H1 (cell line): ENCODE measurements around the gene REXO5. TPM values are rescaled to one million over a fixed set of nuclear protein-coding genes. Genes with fewer than 3 reads are reported as not detected.

Source experiments
- CTCF ChIA-PET: fragments of 300-600 bp; sonication (Branson Sonifier 250); formaldehyde crosslinking; loops from one replicate; lab custom pipeline; 2021; ENCODE audit not compliant: partially characterized antibody; lab: Charles Lee
- POLR2A ChIA-PET: fragments of 300-600 bp; sonication (Branson Sonifier 250); formaldehyde crosslinking; loops from one replicate; lab custom pipeline; 2021; ENCODE audit warnings: inconsistent platforms; ENCODE audit not compliant: partially characterized antibody; lab: Charles Lee
- DNase-seq, 2 experiments: peaks; one replicate each; pipeline versions ENCODE4 v3.0.0 to v3.0.0-alpha.2; 2010 to 2022; ENCODE audit warnings: low spot score in 2 of 2, low read depth in 1 of 2, mixed read lengths in 1 of 2
- FAIRE-seq: peaks from 2 replicates; lab custom pipeline; 2011; peaks lifted over from hg19 to GRCh38; lab: Jason Lieb, UNC
- H2AFZ ChIP-seq: 2 replicates; pipeline ENCODE4 v1.8.1; 2012; ENCODE audit warnings: low read length, inconsistent platforms
- H2AK5ac ChIP-seq: 2 replicates; pipeline ENCODE4 v1.6.1; 2013; ENCODE audit warnings: low read depth, low read length
- H2BK120ac ChIP-seq: replicated peaks from 2 replicates; pipeline ENCODE3; 2013; ENCODE audit warnings: low read depth, low read length, inconsistent platforms
- H2BK12ac ChIP-seq: 2 replicates; pipeline ENCODE4 v1.6.1; 2013; ENCODE audit warnings: low read depth, low read length
- H2BK15ac ChIP-seq: 2 replicates; pipeline ENCODE4 v1.6.1; 2013; ENCODE audit warnings: low read length
- H2BK20ac ChIP-seq: 2 replicates; pipeline ENCODE4 v1.6.1; 2013; ENCODE audit warnings: low read length
- H2BK5ac ChIP-seq: 2 replicates; pipeline ENCODE4 v1.6.1; 2013; ENCODE audit warnings: low read depth, low read length
- H3K14ac ChIP-seq: 2 replicates; pipeline ENCODE4 v1.6.1; 2013; ENCODE audit warnings: inconsistent platforms; ENCODE audit not compliant: insufficient read length
- H3K18ac ChIP-seq: 2 replicates; pipeline ENCODE4 v1.6.1; 2013; ENCODE audit warnings: low read length; ENCODE audit errors: extremely low read depth
- H3K23ac ChIP-seq: 2 replicates; pipeline ENCODE4 v1.6.1; 2013; ENCODE audit warnings: inconsistent platforms; ENCODE audit not compliant: insufficient read length
- H3K23me2 ChIP-seq: 2 replicates; pipeline ENCODE4 v1.6.1; 2013; ENCODE audit warnings: low read depth, low read length
- H3K27ac ChIP-seq: 2 replicates; pipeline ENCODE4 v1.6.1; 2011; ENCODE audit warnings: low read depth, low read length, inconsistent platforms
- H3K27me3 ChIP-seq, 4 experiments: replicated peaks in 1 of 4; 1 replicate in 1 of 4; 2 replicates in 3 of 4; pipeline versions ENCODE4 v1.6.1 to v1.8.1; 2011 to 2013; ENCODE audit warnings: low read length in 3 of 4, mild to moderate bottlenecking in 3 of 4, inconsistent platforms in 2 of 4, mixed read lengths in 2 of 4, moderate library complexity in 1 of 4; ENCODE audit not compliant: control insufficient read depth in 3 of 4, insufficient read depth in 3 of 4; ENCODE audit errors: extremely low read depth in 1 of 4
- H3K36me3 ChIP-seq, 4 experiments: 2 replicates each; pipeline versions ENCODE4 v1.6.1 to v1.8.1; 2011 to 2013; ENCODE audit warnings: mild to moderate bottlenecking in 4 of 4, low read length in 3 of 4, moderate library complexity in 2 of 4, control low read depth in 1 of 4, inconsistent platforms in 1 of 4; ENCODE audit not compliant: insufficient read depth in 4 of 4, control insufficient read depth in 2 of 4
- H3K4ac ChIP-seq: replicated peaks from 2 replicates; pipeline ENCODE3; 2013; ENCODE audit warnings: low read length, low read depth, mixed read lengths, inconsistent platforms; ENCODE audit not compliant: insufficient read length
- H3K4me1 ChIP-seq, 4 experiments: replicated peaks in 1 of 4; 1 replicate in 1 of 4; 2 replicates in 3 of 4; pipeline versions ENCODE4 v1.6.1 to v1.8.1; 2011 to 2013; ENCODE audit warnings: low read length in 3 of 4, inconsistent platforms in 2 of 4, mixed read lengths in 1 of 4; ENCODE audit not compliant: insufficient read depth in 4 of 4, control insufficient read depth in 3 of 4
- H3K4me2 ChIP-seq, 2 experiments: 2 replicates each; pipeline versions ENCODE4 v1.6.1 to v1.8.1; 2011 to 2013; ENCODE audit warnings: low read depth in 2 of 2, low read length in 2 of 2, control low read depth in 1 of 2, inconsistent platforms in 1 of 2, mild to moderate bottlenecking in 1 of 2; ENCODE audit not compliant: insufficient read depth in 1 of 2
- H3K4me3 ChIP-seq, 4 experiments: fragments of 200-600, 300-600 bp in 1 of 4; sonication (generic), shearing (Covaris generic), sonication (Bioruptor Twin) in 1 of 4; 2 replicates each; pipeline versions ENCODE4 v1.5.1 to v1.8.1; 2011 to 2016; ENCODE audit warnings: low read length in 4 of 4, low read depth in 3 of 4, control low read depth in 2 of 4, inconsistent platforms in 2 of 4, mild to moderate bottlenecking in 2 of 4, mixed read lengths in 1 of 4, moderate library complexity in 1 of 4; ENCODE audit not compliant: insufficient read depth in 2 of 4; ENCODE audit errors: extremely low read depth in 1 of 4
- H3K56ac ChIP-seq: replicated peaks from 2 replicates; pipeline ENCODE3; 2013; ENCODE audit warnings: low read depth, mild to moderate bottlenecking, mixed read lengths, low read length, inconsistent platforms; ENCODE audit not compliant: insufficient read length
- H3K79me1 ChIP-seq: 2 replicates; pipeline ENCODE4 v1.6.1; 2013; ENCODE audit warnings: low read depth, low read length, control low read depth
- H3K79me2 ChIP-seq, 2 experiments: 2 replicates each; pipeline versions ENCODE4 v1.6.1 to v1.8.1; 2012 to 2013; ENCODE audit warnings: low read length in 2 of 2, mild to moderate bottlenecking in 2 of 2, inconsistent platforms in 1 of 2; ENCODE audit not compliant: insufficient read depth in 2 of 2, control insufficient read depth in 1 of 2
- H3K9ac ChIP-seq, 4 experiments: replicated peaks in 1 of 4; 1 replicate in 1 of 4; 2 replicates in 3 of 4; pipeline versions ENCODE4 v1.6.1 to v1.8.1; 2011 to 2013; ENCODE audit warnings: low read depth in 3 of 4, low read length in 3 of 4, control low read depth in 2 of 4, mild to moderate bottlenecking in 2 of 4, moderate library complexity in 2 of 4, inconsistent platforms in 1 of 4; ENCODE audit errors: extremely low read depth in 1 of 4
- H3K9me3 ChIP-seq, 2 experiments: 2 replicates each; pipeline versions ENCODE4 v1.6.1 to v1.8.1; 2012 to 2013; ENCODE audit warnings: mild to moderate bottlenecking in 2 of 2, moderate library complexity in 2 of 2, control low read depth in 1 of 2, inconsistent platforms in 1 of 2, low read depth in 1 of 2, low read length in 1 of 2, mixed read lengths in 1 of 2; ENCODE audit not compliant: insufficient read depth in 2 of 2
- H4K20me1 ChIP-seq, 2 experiments: replicated peaks in 1 of 2; 2 replicates each; pipeline versions ENCODE3 to v1.8.1; 2011 to 2013; ENCODE audit warnings: inconsistent platforms in 2 of 2, low read length in 2 of 2, mild to moderate bottlenecking in 1 of 2; ENCODE audit not compliant: insufficient read depth in 2 of 2, control insufficient read depth in 1 of 2
- H4K5ac ChIP-seq: 2 replicates; pipeline ENCODE4 v1.6.1; 2013; ENCODE audit warnings: low read length, low read depth, mixed read lengths, inconsistent platforms; ENCODE audit not compliant: insufficient read length
- H4K8ac ChIP-seq: 2 replicates; pipeline ENCODE4 v1.8.0; 2013; ENCODE audit warnings: mild to moderate bottlenecking, moderate library complexity, low read length, inconsistent platforms; ENCODE audit not compliant: insufficient read depth; ENCODE audit errors: extremely low read depth
- H4K91ac ChIP-seq: replicated peaks from 2 replicates; pipeline ENCODE3; 2013; ENCODE audit warnings: low read length, mixed read lengths, inconsistent platforms; ENCODE audit not compliant: insufficient read length
- E2F6 ChIP-seq: IDR thresholded peaks from 2 replicates; pipeline ENCODE4 v1.6.1; 2012; ENCODE audit warnings: inconsistent platforms
- GTF2F1 ChIP-seq: IDR thresholded peaks from 2 replicates; pipeline ENCODE4 v1.6.1; 2012; ENCODE audit warnings: low read depth, low read length, improper control_type of control experiment, borderline replicate concordance
- KDM1A ChIP-seq: fragments of 200-600, 300-600 bp; sonication (generic); IDR thresholded peaks from 2 replicates; pipeline ENCODE4 v1.7.1; 2016; ENCODE audit warnings: mild to moderate bottlenecking, low read length, borderline replicate concordance
- NRF1 ChIP-seq: IDR thresholded peaks from 2 replicates; pipeline ENCODE4 v1.6.1; 2011; ENCODE audit warnings: mild to moderate bottlenecking, low read depth, low read length, improper control_type of control experiment
- POLR2A ChIP-seq, 2 experiments: IDR thresholded peaks; 1 replicate in 1 of 2; 2 replicates in 1 of 2; pipeline ENCODE4 v1.6.1; 2011; ENCODE audit warnings: low read depth in 2 of 2, low read length in 2 of 2, mild to moderate bottlenecking in 2 of 2; ENCODE audit errors: control extremely low read depth in 1 of 2
- RBBP5 ChIP-seq: IDR thresholded peaks from 2 replicates; pipeline ENCODE4 v1.7.1; 2012; ENCODE audit warnings: low read depth, mild to moderate bottlenecking, inconsistent platforms, low read length, moderate library complexity, borderline replicate concordance
- SAP30 ChIP-seq: fragments of 300-600 bp; sonication (generic); IDR thresholded peaks from 2 replicates; pipeline ENCODE4 v1.7.1; 2012; ENCODE audit warnings: low read length, moderate library complexity, mild to moderate bottlenecking, inconsistent platforms; ENCODE audit not compliant: insufficient read depth, insufficient replicate concordance
- SIX5 ChIP-seq: IDR thresholded peaks from 2 replicates; pipeline ENCODE4 v1.6.1; 2011; ENCODE audit warnings: mild to moderate bottlenecking, low read depth, low read length
- SP1 ChIP-seq: IDR thresholded peaks from 2 replicates; pipeline ENCODE4 v1.6.1; 2011; ENCODE audit warnings: low read depth, low read length
- SP2 ChIP-seq: IDR thresholded peaks from 2 replicates; pipeline ENCODE4 v1.6.1; 2012; ENCODE audit warnings: mild to moderate bottlenecking, low read length, inconsistent platforms
- SUZ12 ChIP-seq: fragments of 200-600 bp; sonication (generic); IDR thresholded peaks from 2 replicates; pipeline ENCODE4 v1.6.1; 2012; ENCODE audit warnings: mild to moderate bottlenecking, inconsistent platforms, low read length, moderate library complexity, mixed read lengths
- TBP ChIP-seq: IDR thresholded peaks from 2 replicates; pipeline ENCODE4 v1.6.1; 2011; ENCODE audit warnings: low read depth, low read length, improper control_type of control experiment
- TEAD4 ChIP-seq: IDR thresholded peaks from 2 replicates; pipeline ENCODE4 v1.6.1; 2012; ENCODE audit warnings: low read depth, low read length, inconsistent platforms, mixed read lengths
- ZNF274 ChIP-seq: IDR thresholded peaks from 2 replicates; pipeline ENCODE4 v1.7.0; 2012; ENCODE audit warnings: low read length, borderline replicate concordance; ENCODE audit errors: extremely low read depth
- WGBS, 2 experiments: shearing (Covaris generic) in 1 of 2; methylation state at CpG; one replicate each; pipeline versions ENCODE4 v1.1.6 to v1.1.7; 2013 to 2015; ENCODE audit warnings: low lambda C conversion rate in 2 of 2, mixed read lengths in 2 of 2, inconsistent platforms in 1 of 2, low coverage in 1 of 2, missing lambda C conversion rate in 1 of 2; ENCODE audit not compliant: insufficient replicate concordance in 2 of 2, insufficient coverage in 1 of 2, insufficient read length in 1 of 2; ENCODE audit errors: extremely low coverage in 1 of 2, missing lambda C conversion rate in 1 of 2; 5-methylcytosine and 5-hydroxymethylcytosine counted together
- polyA plus RNA-seq, 7 experiments: library from polyadenylated mRNA; depleted of rRNA in 3 of 7; stranded (reverse) in 5 of 7; unstranded in 2 of 7; fragments of >200 nt in 5 of 7; fragments of 200-250 nt in 2 of 7; gene quantifications; 1 replicate in 5 of 7; 2 replicates in 1 of 7; 4 replicates in 1 of 7; pipeline versions ENCODE4 v1.2.1 to v1.2.3, GENCODE V29; 2011 to 2013; ENCODE audit warnings: missing spikeins in 2 of 7, mixed read lengths in 2 of 7
- total RNA-seq: library from RNA; stranded (reverse); fragmentation: NEBNext Ultra II Directional; extraction: Animal tissue kit (Norgen Biotek cat#: 25700); gene quantifications from 2 replicates; pipeline ENCODE4 v1.2.1, GENCODE V29; 2021

The REXO5 gene
- total and polyA plus RNA-seq, 2 of the 8 experiments (the other 6 are each of a cell fraction or from before 2014, with no cell fraction given), result 2.4 to 8.9 TPM

GRCh38 chr16:20859229-20859628, 52.9 kb downstream of the REXO5 start:
- ChIA-PET CTCF (no interaction called here), POLR2A (interaction anchor here (0.9 kb wide), 1 partner anchor 9 kb away, joined by 3 read pairs; no protein-coding TSS in a partner anchor)
- no peak for TF ChIP-seq SP1
- TF ChIP-seq E2F6, result no peak
- TF ChIP-seq SP2, result no peak
- TF ChIP-seq SAP30, result no peak
- TF ChIP-seq SIX5, result no peak
- TF ChIP-seq NRF1, result no peak
- TF ChIP-seq KDM1A, result no peak
- TF ChIP-seq SUZ12, result no peak
- TF ChIP-seq GTF2F1, result no peak
- TF ChIP-seq ZNF274, result no peak
- no peak for TF ChIP-seq RBBP5
- no peak for TF ChIP-seq TBP
- no peak for TF ChIP-seq TEAD4
- TF ChIP-seq POLR2A (IDR thresholded peaks at IDR 0.05; ENCODE audit: control extremely low read depth in 1 of 2, low read depth in 2 of 2, low read length in 2 of 2), result no peak
- Histone ChIP-seq H2BK20ac (no peak overlapping the region), H4K20me1 (peaks cover 0 to 1% of the 10 kb centered on the region in 2 experiments), H3K27me3 (no peaks in the 10 kb centered on the region), H2BK12ac (no peak overlapping the region), H3K14ac (no peak overlapping the region), H3K23ac (no peak overlapping the region), H3K4me1 (peaks cover 0 to 6% (median 3%) of the 10 kb centered on the region in 4 experiments; a peak in 3 of 7 replicates), H4K5ac (no peak overlapping the region), H3K36me3 (peaks cover 0 to 13% (median 2%) of the 10 kb centered on the region in 4 experiments; a peak in 5 of 8 replicates), H3K27ac (no peak overlapping the region), H2BK5ac (no peak overlapping the region), H4K8ac (no peak overlapping the region), H2AFZ (no peak overlapping the region), H3K4ac (no peak overlapping the region), H2AK5ac (no peak overlapping the region), H3K9me3 (no peaks in the 10 kb centered on the region), H3K4me2 (no peak overlapping the region), H2BK120ac (no peak overlapping the region), H3K79me2 (peaks cover 0 to 20% of the 10 kb centered on the region in 2 experiments; a peak in 2 of 4 replicates), H3K56ac (no peak overlapping the region), H3K23me2 (no peaks in the 10 kb centered on the region), H2BK15ac (no peak overlapping the region), H3K18ac (no peak overlapping the region), H4K91ac (no peak overlapping the region), H3K79me1 (peaks cover 4% of the 10 kb centered on the region; the same call in 1 of the 2 replicates), H3K4me3 (no peak overlapping the region), H3K9ac (no peak overlapping the region)
- WGBS, 2 experiments, result 86% methylated on average over 3 of the region's 3 CpGs; no CpG with 5 or more reads in 1 of the 2 experiments
- FAIRE-seq (no peak), DNase-seq (no peak)
